ENCODE data around the gene PTPRQ. TPM values are rescaled to one million over a fixed set of nuclear protein-coding genes. Genes with fewer than 3 reads are reported as not detected.

Gene PTPRQ, protein sequence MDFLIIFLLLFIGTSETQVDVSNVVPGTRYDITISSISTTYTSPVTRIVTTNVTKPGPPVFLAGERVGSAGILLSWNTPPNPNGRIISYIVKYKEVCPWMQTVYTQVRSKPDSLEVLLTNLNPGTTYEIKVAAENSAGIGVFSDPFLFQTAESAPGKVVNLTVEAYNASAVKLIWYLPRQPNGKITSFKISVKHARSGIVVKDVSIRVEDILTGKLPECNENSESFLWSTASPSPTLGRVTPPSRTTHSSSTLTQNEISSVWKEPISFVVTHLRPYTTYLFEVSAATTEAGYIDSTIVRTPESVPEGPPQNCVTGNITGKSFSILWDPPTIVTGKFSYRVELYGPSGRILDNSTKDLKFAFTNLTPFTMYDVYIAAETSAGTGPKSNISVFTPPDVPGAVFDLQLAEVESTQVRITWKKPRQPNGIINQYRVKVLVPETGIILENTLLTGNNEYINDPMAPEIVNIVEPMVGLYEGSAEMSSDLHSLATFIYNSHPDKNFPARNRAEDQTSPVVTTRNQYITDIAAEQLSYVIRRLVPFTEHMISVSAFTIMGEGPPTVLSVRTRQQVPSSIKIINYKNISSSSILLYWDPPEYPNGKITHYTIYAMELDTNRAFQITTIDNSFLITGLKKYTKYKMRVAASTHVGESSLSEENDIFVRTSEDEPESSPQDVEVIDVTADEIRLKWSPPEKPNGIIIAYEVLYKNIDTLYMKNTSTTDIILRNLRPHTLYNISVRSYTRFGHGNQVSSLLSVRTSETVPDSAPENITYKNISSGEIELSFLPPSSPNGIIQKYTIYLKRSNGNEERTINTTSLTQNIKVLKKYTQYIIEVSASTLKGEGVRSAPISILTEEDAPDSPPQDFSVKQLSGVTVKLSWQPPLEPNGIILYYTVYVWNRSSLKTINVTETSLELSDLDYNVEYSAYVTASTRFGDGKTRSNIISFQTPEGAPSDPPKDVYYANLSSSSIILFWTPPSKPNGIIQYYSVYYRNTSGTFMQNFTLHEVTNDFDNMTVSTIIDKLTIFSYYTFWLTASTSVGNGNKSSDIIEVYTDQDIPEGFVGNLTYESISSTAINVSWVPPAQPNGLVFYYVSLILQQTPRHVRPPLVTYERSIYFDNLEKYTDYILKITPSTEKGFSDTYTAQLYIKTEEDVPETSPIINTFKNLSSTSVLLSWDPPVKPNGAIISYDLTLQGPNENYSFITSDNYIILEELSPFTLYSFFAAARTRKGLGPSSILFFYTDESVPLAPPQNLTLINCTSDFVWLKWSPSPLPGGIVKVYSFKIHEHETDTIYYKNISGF (N-terminal part only)
- not detected in 2 replicates for total RNA-seq

DNA sequence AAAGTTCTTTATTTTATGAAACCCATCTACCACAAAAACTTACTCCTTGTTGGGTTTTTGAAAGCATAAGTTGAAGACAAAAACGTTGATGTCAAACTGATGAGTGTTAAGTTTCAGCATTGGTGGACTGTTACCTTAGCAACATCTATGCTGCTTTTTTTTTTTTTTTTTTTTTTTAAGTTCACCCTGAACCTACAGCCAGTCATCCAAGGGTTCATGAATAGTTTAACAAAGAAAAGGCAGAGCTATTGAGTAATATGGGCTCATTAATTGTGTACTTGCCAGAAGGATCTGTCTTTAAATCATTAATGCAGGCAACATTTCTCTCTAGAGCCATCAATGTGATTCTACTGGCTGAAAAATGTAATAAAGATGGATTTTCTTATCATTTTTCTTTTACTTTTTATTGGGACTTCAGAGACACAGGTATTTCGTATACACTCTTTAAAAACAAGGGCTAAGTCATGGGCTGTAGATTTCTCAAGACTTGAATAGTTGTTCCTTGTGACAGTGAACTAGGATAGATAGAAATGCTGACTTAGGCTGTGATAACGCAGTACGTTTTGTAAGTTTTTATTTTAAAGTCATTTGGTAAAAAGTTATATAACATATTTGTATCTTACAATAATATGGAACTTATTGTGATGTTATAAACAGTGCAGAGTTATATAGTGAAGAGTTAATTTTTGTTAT, at the start of gene PTPRQ:
Gene PTPRQ, plus strand, starts transcription at position 262 of the 693 bp plus-strand sequence. Its CDS starts 111 bp downstream, at position 373.
- intact Hi-C loops (cut with micrococcal nuclease): no loop called here

DNA sequence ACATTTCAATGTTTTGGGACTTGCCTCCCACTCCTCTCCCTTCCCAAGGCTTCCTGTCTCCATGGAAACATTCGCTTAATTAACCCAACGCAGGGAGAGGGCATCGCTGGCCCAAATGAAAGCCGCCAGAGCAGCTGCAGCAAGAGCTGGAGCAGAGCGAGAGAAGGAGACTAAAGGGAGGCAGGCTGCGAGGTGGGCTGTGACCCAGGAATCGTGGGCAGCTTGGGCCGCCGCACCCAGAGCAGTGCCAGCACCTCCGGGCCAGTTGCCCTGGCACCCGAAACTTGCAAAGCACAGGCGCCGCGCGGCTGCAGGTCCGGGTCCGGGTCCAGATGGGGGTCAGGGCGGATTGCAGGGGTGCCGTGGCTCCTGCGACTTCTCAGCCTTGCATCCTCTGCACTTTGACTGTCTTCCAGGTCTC, 43.5 kb upstream of the PTPRQ start:
- intact Hi-C loops (cut with micrococcal nuclease): no loop called here

DNA sequence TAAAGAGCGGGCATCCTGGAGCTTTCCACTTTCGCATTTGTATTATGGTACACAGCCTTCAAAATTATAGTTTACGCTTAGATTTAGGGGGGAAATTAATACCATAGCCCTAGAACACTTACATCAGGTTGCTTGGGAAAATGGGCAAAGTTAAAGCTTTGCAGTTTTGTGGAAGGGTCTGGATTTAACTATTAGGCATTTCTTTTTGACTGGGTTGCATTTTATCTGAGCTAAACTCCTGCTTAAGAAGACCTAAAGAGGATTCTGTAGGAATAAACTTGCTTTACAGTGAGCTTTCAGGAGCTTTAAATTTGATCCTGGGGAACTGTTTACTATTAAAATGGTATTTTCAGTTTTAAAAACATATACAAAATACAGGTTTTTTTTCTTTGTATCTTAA, 42.8 kb upstream of the PTPRQ start:
- intact Hi-C loops (cut with micrococcal nuclease): no loop called here

DNA sequence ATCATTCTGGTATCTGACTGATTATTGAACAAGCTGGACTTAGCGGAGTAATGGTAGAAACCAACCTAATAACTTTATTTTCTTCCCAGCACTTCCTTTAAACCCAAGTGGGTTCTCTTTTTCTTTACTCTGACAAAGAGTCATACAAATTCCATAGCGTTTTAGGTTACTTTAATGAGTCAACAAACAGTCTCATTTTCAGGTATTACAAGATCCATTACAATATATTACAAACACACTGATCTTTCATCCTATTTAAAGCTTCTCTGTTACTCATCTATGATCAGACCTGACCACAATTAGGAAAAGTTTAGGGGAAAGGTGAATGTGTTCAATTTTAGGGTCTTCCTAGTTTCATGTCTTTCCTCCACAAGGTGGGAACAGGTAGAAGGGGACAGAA, 39.4 kb upstream of the PTPRQ start:
- intact Hi-C loops (cut with micrococcal nuclease): no loop called here

DNA sequence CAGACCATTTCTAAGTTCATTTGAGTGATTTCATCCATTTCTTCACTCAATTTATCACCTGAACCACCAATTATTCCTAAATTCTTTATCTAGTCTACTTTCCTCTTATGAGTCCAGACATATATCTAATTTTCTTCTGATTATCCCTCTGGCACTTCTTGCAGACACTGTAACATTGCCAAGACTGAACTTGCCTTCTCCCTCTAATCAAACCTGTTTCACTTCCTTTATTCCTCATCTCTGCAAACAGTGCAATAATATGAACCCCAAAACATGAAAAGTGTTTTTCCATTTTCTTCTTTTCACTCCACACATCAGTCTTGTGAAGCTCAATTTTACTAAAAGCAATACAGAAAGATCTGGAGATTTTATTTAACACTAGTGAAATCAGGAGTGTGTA, 37.8 kb upstream of the PTPRQ start:
- intact Hi-C loops (cut with micrococcal nuclease): no loop called here

DNA sequence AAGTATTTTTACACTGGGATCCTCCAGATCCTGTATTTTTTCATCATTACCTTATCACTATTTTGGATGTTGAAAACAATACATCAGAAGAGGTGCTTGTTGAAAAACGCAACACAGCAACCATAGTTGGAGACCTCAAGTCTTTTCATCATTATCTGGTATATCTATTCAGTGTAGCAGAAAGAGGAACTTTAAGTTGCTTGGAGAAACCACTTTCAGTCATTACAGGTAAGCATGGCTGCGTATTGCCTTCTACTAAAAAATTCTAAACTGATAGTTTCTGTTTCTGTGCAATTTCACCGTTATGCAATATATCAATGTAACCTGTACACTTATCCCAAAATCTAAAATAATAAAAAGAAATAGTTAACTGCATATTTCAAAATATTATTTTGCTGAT, 32.2 kb upstream of the PTPRQ start:
- intact Hi-C loops (cut with micrococcal nuclease): loop anchor here (1.0 to 2.0 kb wide), 3 partner anchors 352 to 1215 kb away; no protein-coding TSS in a partner anchor

DNA sequence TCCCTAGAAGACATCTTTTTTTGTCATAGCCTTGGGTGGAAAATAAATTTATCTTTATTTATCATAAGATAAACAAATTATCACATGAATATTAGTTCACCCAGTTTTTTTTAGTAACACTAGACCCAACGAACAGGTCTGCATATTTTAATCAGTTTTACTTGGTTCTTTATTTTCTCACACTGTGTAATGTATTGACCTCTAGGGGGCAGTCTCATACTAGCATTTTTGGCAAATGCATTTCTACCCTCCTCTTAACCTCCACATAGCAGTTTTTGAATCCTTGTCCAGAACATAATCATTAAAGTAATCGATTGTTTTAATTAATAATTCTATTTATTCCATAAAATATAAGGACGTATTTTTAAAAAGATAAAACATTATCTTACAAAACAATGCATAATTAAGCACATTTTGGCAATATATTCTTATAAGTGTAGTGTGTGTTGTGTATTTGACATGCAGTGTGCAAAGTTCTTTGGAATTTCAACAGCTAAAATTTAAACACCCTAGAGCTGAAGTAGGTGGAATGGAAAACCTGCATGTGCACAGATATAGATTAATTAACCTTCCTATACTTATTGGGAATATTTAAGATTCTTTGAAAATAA, 31.6 kb upstream of the PTPRQ start:
- intact Hi-C loops (cut with micrococcal nuclease): loop anchor here (1.0 to 2.0 kb wide), 3 partner anchors 351 to 1214 kb away; no protein-coding TSS in a partner anchor

DNA sequence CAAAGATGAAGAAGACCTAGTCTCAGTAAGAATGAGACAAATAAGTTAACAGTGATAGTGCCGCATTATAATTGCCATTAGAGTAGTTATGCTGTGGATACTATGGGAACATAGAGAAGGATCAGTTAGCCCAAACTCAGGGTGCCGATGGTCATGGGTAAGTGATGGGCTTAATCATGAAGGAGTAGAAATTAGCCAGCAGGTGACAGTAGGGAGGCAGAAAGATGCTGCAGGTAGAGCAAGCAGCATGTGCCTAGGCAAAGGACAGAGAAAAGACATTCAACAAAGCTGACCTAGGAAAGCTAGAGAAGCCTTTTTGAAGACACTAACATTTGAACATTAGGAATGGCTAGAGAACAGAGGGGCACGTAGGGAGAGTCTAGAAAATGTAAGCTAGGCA, 30.6 kb upstream of the PTPRQ start:
- intact Hi-C loops (cut with micrococcal nuclease): loop anchor here (2.0 kb wide), 1 partner anchor 1213 kb away; no protein-coding TSS in a partner anchor

DNA sequence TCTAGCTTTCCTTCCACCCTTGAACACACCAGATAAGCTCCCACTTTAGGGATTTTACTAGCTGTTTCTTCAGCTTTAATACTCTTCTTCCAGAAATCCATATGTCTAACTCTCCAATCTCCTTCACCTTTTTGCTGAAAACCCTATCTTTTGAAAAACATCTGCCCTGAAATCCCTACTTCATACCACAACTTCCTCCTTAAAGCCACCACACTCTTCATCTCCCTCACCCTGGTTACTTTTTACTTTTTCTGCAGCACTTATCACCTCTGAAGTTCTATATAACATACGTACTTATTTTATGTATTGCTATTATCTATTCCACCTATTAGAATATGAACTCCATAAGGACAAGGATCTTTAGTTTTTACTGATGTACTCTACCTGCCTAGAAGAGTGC, 28.6 kb upstream of the PTPRQ start:
- intact Hi-C loops (cut with micrococcal nuclease): no loop called here

DNA sequence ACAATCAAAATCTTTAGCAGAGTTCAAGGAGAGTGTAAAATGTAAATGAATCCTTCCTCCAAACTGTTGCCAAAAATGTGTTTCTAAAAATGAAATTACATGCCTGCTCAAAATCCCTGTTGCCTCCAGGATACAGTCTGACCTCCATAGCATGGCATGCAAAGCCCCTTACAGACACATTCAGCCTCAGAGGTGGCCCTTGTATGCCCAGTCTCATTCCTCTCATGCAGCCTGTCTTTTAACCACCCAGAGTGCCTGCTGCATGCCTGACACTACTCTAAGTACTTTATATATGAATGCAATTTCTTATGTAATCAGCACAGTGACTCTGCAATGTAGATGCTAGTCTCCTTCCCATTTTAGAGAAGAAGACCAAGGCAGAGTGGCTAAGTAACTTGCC, 24.4 kb upstream of the PTPRQ start:
- intact Hi-C loops (cut with micrococcal nuclease): no loop called here

DNA sequence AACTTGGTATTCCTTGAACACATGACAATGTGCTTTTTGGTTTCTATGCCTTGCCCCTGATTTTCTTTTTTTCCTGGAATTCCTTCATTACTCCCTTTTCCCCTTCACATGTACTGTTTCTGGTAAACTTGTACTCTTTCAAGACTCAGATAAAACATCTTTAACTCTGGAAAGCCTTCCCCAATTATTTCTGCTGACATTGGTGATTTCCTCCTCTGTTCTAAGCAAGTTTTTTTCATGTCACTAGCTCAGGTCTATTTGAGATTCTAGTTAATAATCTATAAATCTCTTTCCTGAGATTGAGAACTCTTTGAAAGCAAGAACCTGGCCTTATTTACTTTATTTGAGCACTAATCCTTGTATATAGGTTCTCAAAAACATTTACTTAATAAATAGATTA, 24.0 kb upstream of the PTPRQ start:
- intact Hi-C loops (cut with micrococcal nuclease): no loop called here

DNA sequence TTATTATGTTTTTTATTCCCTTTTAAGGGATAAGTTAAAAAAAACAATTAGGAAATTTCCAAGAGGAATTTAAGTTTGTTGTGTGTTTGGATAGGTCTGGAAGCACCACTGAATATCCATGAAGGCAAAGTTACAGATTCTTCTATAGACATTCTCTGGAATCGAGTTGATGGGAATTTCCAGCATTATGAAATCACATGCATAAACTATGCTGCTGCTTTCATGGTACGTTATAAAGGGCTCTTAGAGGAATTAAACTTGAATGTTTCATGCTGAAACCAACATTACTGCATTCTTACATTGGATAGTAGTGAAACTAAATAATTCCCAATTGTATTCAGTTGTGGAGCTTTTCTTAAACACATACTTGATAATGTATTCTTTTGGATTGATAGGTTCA, 21.5 kb upstream of the PTPRQ start:
- intact Hi-C loops (cut with micrococcal nuclease): no loop called here

DNA sequence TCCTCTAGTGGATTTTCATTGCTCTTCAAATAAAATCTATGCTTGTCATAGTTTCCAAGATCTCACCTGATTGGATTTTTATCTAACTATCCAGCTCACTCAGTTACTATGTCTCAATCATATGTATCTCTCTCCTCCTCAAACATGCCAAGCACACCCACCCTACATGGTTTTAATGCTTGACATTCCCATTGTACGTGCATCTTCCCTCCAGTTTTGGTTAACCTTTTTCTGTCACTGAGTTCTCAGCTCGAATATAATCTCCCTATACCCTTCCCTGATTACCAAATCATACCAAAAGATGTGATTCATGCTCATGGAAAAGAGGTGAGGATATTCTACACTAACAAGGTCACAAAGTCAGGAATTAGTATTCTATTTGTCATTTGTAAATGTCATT, 12.0 kb upstream of the PTPRQ start:
- intact Hi-C loops (cut with micrococcal nuclease): no loop called here

DNA sequence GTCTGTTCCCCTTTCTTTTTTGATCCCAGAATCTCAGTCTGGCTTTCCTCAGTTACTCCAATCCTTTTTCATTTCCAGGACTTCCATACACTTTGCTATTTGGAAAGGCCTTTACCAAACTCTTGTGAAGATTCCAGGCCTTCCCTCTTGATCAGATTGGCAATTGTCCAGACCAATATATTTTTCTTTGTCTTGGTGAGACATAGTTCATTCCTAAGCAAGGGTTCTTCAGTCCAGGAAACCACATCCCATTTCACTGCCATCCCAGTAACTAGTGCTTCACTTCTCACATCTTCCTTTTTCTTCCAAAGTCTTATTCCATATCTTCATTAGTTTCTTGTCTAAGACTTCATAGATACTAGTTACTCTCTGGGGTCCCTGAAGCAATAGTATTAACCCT, 2.1 kb upstream of the PTPRQ start:
- intact Hi-C loops (cut with micrococcal nuclease): no loop called here

DNA sequence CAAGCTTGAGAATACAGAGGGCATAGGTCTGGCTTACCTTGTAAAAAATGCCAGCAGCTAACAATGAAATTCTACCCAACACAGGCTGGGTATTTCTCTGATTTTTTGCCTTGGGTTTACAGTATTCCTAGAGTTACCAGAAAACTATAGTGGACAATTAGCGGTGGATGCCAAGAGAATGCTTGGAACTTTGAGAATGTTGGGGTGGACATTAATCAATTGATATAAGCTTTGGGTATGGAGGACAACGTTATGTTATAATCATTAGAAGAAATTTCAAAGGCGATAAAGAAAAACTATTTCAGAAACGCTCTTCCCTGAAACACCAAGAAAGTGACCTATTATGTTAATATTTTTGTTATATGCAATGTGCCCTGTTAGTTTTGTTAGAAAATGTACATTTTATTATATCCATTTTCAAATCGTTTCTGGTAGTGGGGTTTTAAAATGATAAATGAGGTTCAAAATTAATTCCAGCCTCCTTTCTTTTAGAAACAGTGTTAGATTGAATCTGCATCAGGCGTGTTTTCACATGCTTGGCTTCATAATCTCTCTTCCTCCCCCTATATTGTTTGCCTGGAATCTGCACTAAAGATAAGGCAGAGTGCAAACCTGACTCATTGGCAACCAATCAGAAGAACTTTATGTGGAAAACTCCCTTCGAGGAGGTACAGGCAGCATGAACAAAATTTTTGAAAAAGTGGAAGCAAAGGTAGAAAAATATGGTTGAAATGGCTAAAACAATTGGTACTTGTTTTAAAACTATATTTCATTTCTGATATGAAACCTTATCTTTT, 1.4 kb upstream of the PTPRQ start:
- intact Hi-C loops (cut with micrococcal nuclease): no loop called here

DNA sequence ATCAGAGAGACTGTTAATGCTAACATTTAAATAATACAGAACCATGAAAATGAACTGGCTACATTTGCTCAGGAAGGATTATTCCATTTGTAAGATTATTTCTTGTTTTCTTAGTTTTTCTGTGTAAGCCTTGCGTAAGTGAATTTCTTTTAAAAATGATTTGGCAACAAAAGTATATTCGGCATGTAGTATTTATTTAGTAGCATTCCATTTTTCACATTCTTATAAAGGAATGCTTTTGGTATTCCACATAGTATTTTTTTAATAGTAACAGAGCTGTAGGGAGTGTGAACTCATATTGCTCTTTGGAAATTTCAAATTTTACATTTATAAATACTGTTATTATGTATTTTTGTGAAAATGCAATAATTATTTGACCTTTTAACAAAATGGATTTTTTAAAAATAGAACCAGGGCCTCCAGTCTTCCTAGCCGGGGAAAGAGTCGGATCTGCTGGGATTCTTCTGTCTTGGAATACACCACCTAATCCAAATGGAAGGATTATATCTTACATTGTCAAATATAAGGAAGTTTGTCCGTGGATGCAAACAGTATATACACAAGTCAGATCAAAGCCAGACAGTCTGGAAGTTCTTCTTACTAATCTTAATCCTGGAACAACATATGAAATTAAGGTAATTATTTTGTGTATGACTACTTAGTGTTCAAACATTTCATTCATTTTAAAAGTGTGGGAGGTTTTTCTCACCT, 1.2 kb downstream of the PTPRQ start:
- intact Hi-C loops (cut with micrococcal nuclease): no loop called here

DNA sequence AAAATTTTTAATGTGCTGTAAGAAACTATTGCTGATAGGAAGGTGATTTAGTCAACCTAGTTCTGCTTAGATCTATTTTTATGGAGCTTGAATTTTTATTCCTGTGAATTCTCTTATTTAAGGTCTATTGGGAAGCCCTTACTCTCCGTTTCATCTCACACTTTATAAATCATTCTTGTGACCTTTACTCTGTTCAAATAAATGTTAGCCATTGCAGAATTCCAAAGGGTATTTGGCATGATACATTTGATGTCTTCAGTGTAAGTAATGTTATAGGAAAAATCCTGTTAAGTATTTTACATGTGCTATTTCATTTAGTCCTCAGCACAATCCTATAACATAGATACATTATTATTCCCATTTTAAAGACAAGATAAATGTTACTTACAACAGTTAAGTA, 12.5 kb downstream of the PTPRQ start:
- intact Hi-C loops (cut with micrococcal nuclease): no loop called here

DNA sequence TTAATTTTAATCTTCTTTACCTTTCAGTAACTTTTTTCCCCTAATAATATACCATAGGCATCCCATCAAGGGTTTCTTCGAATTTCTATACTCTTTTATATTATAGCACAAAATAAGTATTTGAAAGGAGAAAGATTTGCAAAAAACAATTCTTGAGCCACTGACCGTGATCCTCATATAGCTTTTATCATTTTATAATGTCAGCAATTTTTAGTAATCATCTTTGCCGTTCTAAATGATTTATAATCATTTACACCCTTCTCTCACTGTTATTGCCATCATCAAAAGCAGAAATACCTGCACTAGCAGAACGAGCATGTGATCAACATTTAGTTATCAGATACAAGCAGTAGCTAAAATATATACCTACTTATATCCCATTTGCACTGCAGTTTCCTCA, 16.9 kb downstream of the PTPRQ start:
- intact Hi-C loops (cut with micrococcal nuclease): no loop called here

DNA sequence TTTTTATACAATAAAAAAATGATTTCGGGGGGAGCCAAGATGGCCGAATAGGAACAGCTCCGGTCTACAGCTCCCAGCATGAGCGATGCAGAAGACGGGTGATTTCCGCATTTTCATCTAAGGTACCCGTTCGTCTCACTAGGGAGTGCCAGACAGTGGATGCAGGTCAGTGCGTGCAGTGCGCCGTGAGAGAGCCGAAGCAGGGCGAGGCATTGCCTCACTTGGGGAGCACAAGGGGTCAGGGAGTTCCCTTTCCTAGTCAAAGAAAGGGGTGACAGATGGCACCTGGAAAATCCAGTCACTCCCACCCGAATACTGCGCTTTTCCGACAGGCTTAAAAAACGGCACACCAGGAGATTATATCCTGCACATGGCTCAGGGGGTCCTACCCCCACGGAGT, 17.8 kb downstream of the PTPRQ start:
- intact Hi-C loops (cut with micrococcal nuclease): loop anchor here (2.0 kb wide), 1 partner anchor 15 kb away; no protein-coding TSS in a partner anchor

Measured in T-helper 1 cell treated with Interleukin-12 subunit alpha and Interleukin-12 subunit beta and Interleukin-4 antibody, amounts not matched to agents 30 ng/mL and 1 ng/mL, for 36 hours (primary cell).